Endothelial cell of umbilical vein (primary cell): ENCODE results near the gene BACH2. TPM values are rescaled to one million over a fixed set of nuclear protein-coding genes. Genes with fewer than 3 reads are reported as not detected.

ENCODE experiments used
- BruUV-seq: library from RNA; stranded (reverse); fragments of 400-500 nt; replicated peaks from 2 replicates; lab custom pipeline; 2021; lab: Mats Ljungman, UMichigan
- CTCF ChIA-PET: fragments of 300-600, 350-600 bp; sonication (Branson Sonifier 250); formaldehyde crosslinking; loops from one replicate; lab custom pipeline; 2021; ENCODE audit warnings: antibody characterized with exemption, inconsistent platforms; lab: Charles Lee
- POLR2A ChIA-PET: fragments of 300-600, 350-600 bp; sonication (Branson Sonifier 250); formaldehyde crosslinking; loops from one replicate; lab custom pipeline; 2021; ENCODE audit warnings: antibody characterized with exemption, inconsistent platforms; lab: Charles Lee
- DNase-seq: peaks from one replicate; pipeline ENCODE4 v3.0.0-alpha.2; 2011; ENCODE audit warnings: low read depth, low spot score
- FAIRE-seq: peaks from 2 replicates; lab custom pipeline; 2011; peaks lifted over from hg19 to GRCh38; lab: Jason Lieb, UNC
- H2AFZ ChIP-seq: 2 replicates; pipeline ENCODE4 v1.6.0; 2012; ENCODE audit warnings: low read depth, low read length, control low read depth, inconsistent platforms
- H3K27ac ChIP-seq: 2 replicates; pipeline ENCODE4 v1.5.1; 2011; ENCODE audit warnings: low read depth, mild to moderate bottlenecking, control low read depth, low read length, moderate library complexity; ENCODE audit not compliant: insufficient read depth
- H3K27me3 ChIP-seq, 2 experiments: 2 replicates each; pipeline versions ENCODE4 v1.6.0 to v1.6.1; 2011; ENCODE audit warnings: low read length in 2 of 2, mixed read lengths in 1 of 2; ENCODE audit not compliant: control insufficient read depth in 2 of 2, insufficient read depth in 2 of 2
- H3K36me3 ChIP-seq, 2 experiments: 2 replicates in 1 of 2; 3 replicates in 1 of 2; pipeline ENCODE4 v1.5.1; 2011; ENCODE audit warnings: low read length in 2 of 2, mild to moderate bottlenecking in 1 of 2, moderate library complexity in 1 of 2; ENCODE audit not compliant: control insufficient read depth in 2 of 2, insufficient read depth in 2 of 2; ENCODE audit errors: extremely low read depth in 1 of 2
- H3K4me1 ChIP-seq: 3 replicates; pipeline ENCODE4 v1.5.1; 2011; ENCODE audit warnings: mild to moderate bottlenecking, low read length; ENCODE audit not compliant: control insufficient read depth, insufficient read depth; ENCODE audit errors: extremely low read depth
- H3K4me2 ChIP-seq: 2 replicates; pipeline ENCODE4 v1.6.1; 2011; ENCODE audit warnings: low read length, control low read depth, mixed read lengths; ENCODE audit not compliant: insufficient read depth
- H3K4me3 ChIP-seq, 3 experiments: fragments of 200-600 bp in 1 of 3; sonication (generic), shearing (Covaris generic) in 1 of 3; replicated peaks in 1 of 3; 2 replicates each; pipeline ENCODE4 v1.5.1; 2011 to 2016; ENCODE audit warnings: control low read depth in 3 of 3, low read length in 3 of 3, mild to moderate bottlenecking in 2 of 3, inconsistent platforms in 1 of 3, low read depth in 1 of 3, moderate library complexity in 1 of 3; ENCODE audit not compliant: insufficient read depth in 1 of 3
- H3K79me2 ChIP-seq: 2 replicates; pipeline ENCODE4 v1.6.0; 2012; ENCODE audit warnings: low read length, inconsistent platforms; ENCODE audit not compliant: control insufficient read depth, insufficient read depth
- H3K9ac ChIP-seq: replicated peaks from 2 replicates; pipeline ENCODE3; 2011; ENCODE audit warnings: low read length, control low read depth; ENCODE audit not compliant: insufficient read depth; ENCODE audit errors: extremely low read depth
- H3K9me1 ChIP-seq: replicated peaks from 3 replicates; pipeline ENCODE4 v1.6.0; 2011; ENCODE audit warnings: mild to moderate bottlenecking, low read length; ENCODE audit not compliant: control insufficient read depth, insufficient read depth; ENCODE audit errors: extremely low read depth
- H3K9me3 ChIP-seq: replicated peaks from 2 replicates; pipeline ENCODE4 v1.5.1; 2012; ENCODE audit warnings: low read length, inconsistent platforms; ENCODE audit not compliant: control insufficient read depth, insufficient read depth
- H4K20me1 ChIP-seq: replicated peaks from 2 replicates; pipeline ENCODE3; 2011; ENCODE audit warnings: mild to moderate bottlenecking, low read length; ENCODE audit not compliant: control insufficient read depth, insufficient read depth; ENCODE audit errors: extremely low read depth
- EZH2 ChIP-seq: IDR thresholded peaks from 2 replicates; pipeline ENCODE4 v1.6.1; 2012; ENCODE audit warnings: borderline replicate concordance, low read depth, mild to moderate bottlenecking, moderate library complexity, low read length, inconsistent platforms; ENCODE audit not compliant: severe bottlenecking
- FOS ChIP-seq: IDR thresholded peaks from 2 replicates; pipeline ENCODE4 v1.6.1; 2011; ENCODE audit warnings: mild to moderate bottlenecking, low read length, moderate library complexity, borderline replicate concordance; ENCODE audit not compliant: insufficient read depth
- GATA2 ChIP-seq: IDR thresholded peaks from 2 replicates; pipeline ENCODE4 v1.7.0; 2011; ENCODE audit warnings: low read depth, mild to moderate bottlenecking, moderate library complexity, mixed read lengths, low read length; ENCODE audit not compliant: insufficient read length, insufficient read depth
- JUN ChIP-seq: IDR thresholded peaks from 2 replicates; pipeline ENCODE4 v1.6.1; 2011; ENCODE audit warnings: borderline replicate concordance, low read depth; ENCODE audit not compliant: insufficient read length, insufficient read depth
- MYC ChIP-seq: IDR thresholded peaks from one replicate; pipeline ENCODE4 v1.6.1; 2011; ENCODE audit warnings: mild to moderate bottlenecking, low read depth, low read length
- POLR2A ChIP-seq: IDR thresholded peaks from 2 replicates; pipeline ENCODE4 v1.6.1; 2012; ENCODE audit warnings: low read depth, mild to moderate bottlenecking, control low read depth, low read length
- POLR2AphosphoS5 ChIP-seq: IDR thresholded peaks from 2 replicates; pipeline ENCODE4 v1.6.1; 2012; ENCODE audit warnings: low read depth, mild to moderate bottlenecking, control low read depth, low read length, moderate library complexity; ENCODE audit not compliant: insufficient read depth
- dilution Hi-C: fragments of 300-500 bp; cut with MboI; formaldehyde crosslinking; loops from one replicate; pipeline ENCODE4 v1.15.0; 2019; ENCODE audit warnings: low sequenced_read_pairs; ENCODE audit not compliant: extremely low pct_ligation_motif_present
- intact Hi-C: fragments of 100-400 bp; cut with micrococcal nuclease; formaldehyde crosslinking; loops from one replicate; pipeline ENCODE4 v1.10.0; 2022
- polyA plus RNA-seq, 4 experiments: library from polyadenylated mRNA; depleted of rRNA in 3 of 4; stranded (reverse) in 3 of 4; unstranded in 1 of 4; fragments of >200 nt; gene quantifications; 2 replicates each; pipeline versions ENCODE4 v1.2.1 to v1.2.3, GENCODE V29; 2011 to 2012; ENCODE audit warnings: missing spikeins in 1 of 4
- total RNA-seq: library from RNA; stranded (reverse); gene quantifications from 2 replicates; pipeline ENCODE4 v1.2.3, GENCODE V29; 2021
- TF ChIP-seq, protein P1 (sequence below): IDR thresholded peaks from 2 replicates; pipeline ENCODE4 v1.6.1; 2011; ENCODE audit not compliant: insufficient read depth, insufficient read length
- TF ChIP-seq, protein P2 (sequence below), 2 donors: IDR thresholded peaks; 1 replicate in 1 of 2; 2 replicates in 1 of 2; pipeline ENCODE4 v1.5.1; 2011; ENCODE audit warnings: low read length in 2 of 2, mild to moderate bottlenecking in 2 of 2, moderate library complexity in 2 of 2, control low read depth in 1 of 2, inconsistent platforms in 1 of 2, low read depth in 1 of 2; ENCODE audit not compliant: insufficient read depth in 1 of 2; ENCODE audit errors: extremely low read depth in 1 of 2

BACH2 gene
- total and polyA plus RNA-seq, 2 donors (not counting 3 experiments of a cell fraction or from before 2014, with no cell fraction given): 1.7 to 5.6 TPM

DNA sequence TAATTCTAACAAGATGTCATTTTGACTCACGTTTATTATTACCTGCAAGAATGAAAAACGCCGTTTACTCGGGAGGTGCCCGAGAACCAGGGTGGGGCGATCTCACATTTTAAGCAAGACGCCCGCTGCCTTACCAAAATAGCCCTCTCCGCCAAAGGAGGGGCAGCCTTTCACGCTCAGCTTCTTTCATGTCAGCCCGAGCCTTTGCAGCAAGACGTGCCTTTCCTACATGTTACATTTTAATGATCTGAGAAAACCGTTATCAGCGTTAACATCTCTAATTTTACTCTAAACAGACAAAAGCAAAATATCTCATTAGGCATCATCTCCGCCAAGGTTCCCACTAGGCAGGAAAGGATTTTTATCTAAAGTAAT lies 2.0 kb downstream of the BACH2 start:
- ChIA-PET CTCF (no interaction called here), POLR2A (no interaction called here)
- H3K27ac ChIP-seq: no peak overlapping the region
- intact Hi-C loops (no loop called here), dilution Hi-C loops (no loop called here)
- H3K36me3 ChIP-seq: no peaks in the 10 kb centered on the region
- H3K79me2 ChIP-seq: no peaks in the 10 kb centered on the region
- FAIRE-seq: no peak
- H2AFZ ChIP-seq: peak overlapping the region; percentile 85
- peaks cover 9% of the 10 kb centered on the region for H3K4me1 ChIP-seq
- peaks cover 12 to 25% of the 10 kb centered on the region in 2 experiments for H3K27me3 ChIP-seq
- peak overlapping the region; percentile 55 for H3K4me2 ChIP-seq
- BruUV-seq: no TSS peak
- no peaks in the 10 kb centered on the region for H3K9me3 ChIP-seq
- TF ChIP-seq MYC: no peak
- no peak for TF ChIP-seq EZH2
- TF ChIP-seq POLR2A: no peak
- TF ChIP-seq, protein P1, sequence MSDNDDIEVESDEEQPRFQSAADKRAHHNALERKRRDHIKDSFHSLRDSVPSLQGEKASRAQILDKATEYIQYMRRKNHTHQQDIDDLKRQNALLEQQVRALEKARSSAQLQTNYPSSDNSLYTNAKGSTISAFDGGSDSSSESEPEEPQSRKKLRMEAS: no peak
- no peak for TF ChIP-seq GATA2
- TF ChIP-seq FOS: no peak
- TF ChIP-seq JUN: no peak
- TF ChIP-seq, protein P2, sequence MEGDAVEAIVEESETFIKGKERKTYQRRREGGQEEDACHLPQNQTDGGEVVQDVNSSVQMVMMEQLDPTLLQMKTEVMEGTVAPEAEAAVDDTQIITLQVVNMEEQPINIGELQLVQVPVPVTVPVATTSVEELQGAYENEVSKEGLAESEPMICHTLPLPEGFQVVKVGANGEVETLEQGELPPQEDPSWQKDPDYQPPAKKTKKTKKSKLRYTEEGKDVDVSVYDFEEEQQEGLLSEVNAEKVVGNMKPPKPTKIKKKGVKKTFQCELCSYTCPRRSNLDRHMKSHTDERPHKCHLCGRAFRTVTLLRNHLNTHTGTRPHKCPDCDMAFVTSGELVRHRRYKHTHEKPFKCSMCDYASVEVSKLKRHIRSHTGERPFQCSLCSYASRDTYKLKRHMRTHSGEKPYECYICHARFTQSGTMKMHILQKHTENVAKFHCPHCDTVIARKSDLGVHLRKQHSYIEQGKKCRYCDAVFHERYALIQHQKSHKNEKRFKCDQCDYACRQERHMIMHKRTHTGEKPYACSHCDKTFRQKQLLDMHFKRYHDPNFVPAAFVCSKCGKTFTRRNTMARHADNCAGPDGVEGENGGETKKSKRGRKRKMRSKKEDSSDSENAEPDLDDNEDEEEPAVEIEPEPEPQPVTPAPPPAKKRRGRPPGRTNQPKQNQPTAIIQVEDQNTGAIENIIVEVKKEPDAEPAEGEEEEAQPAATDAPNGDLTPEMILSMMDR (IDR thresholded peaks at IDR 0.05; ENCODE audit: extremely low read depth in 1 of 2, insufficient read depth in 1 of 2, low read depth in 1 of 2, low read length in 2 of 2): no peak
- no peak for TF ChIP-seq POLR2AphosphoS5
- H3K9ac ChIP-seq: peak overlapping the region; percentile 10
- H3K9me1 ChIP-seq: no peaks in the 10 kb centered on the region
- no peaks in the 10 kb centered on the region for H4K20me1 ChIP-seq
- DNase-seq: no peak
- peak overlapping the region in 2 of 3 experiments; percentile 27 to 83 for H3K4me3 ChIP-seq
